HG02885 (cell line): ENCODE measurements around the gene IL16.
A peak's percentile ranks its signal among the peaks of the same experiment; 100 is the strongest.

Experiments
- ATAC-seq: cut with Tn5 transposase; IDR thresholded peaks from one replicate; pipeline ENCODE4 v1.9.1; 2021; ENCODE audit warnings: mild to moderate bottlenecking; ENCODE audit not compliant: unreplicated experiment, poor library complexity

Gene IL16

GRCh38 chr15:81303244-81304225, 106.9 kb downstream of the IL16 start:
- ATAC-seq = no peak

- ATAC-seq = no peak
These were observed 107.5 kb downstream of the IL16 start for GRCh38 chr15:81304226-81304625.

GRCh38 chr15:81308260-81308659, 111.6 kb downstream of the IL16 start:
- ATAC-seq = no peak

DNA sequence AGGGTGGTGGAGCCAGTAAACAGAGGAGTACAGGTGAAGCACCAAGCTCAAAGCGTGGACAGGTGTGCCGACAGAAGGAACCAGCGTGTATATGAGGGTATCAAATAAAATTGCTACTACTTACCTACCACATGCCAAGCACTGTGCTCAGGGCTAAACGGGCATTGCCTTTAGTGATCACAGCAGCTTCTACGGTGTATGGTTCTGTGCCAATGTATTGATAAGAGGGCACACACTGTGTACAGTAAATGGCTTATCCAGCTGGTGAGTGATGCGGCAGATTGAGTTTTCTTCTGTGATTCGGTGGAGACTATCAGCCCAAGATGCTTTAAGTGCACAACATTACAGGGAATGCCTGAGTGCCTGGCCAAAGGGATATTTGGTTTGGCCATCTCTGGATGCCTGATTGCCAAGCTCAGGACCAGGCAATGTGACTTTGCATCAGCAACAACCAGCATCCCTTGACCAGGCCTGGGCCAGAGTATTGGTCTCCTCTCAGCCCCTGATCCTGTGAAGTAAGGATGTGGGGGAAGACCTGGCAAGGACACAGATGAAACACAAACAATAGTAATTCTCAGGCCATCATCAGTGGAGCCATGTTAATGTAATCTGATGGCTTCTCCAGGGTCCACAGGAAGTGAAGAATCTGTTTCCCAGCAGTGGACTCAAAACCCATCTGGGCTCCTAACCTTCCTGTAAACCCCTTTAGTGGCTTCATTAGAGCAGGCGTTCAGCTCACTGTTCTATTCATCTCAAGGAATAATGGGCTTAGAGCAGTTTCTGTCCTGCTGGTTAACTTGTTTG, 113.2 kb downstream of the IL16 start:
- no peak for ATAC-seq

GRCh38 chr15:81310480-81310879, 113.8 kb downstream of the IL16 start:
- no peak for ATAC-seq

GRCh38 chr15:81311752-81312464, 115.2 kb downstream of the IL16 start:
- ATAC-seq = peak; percentile 44

DNA sequence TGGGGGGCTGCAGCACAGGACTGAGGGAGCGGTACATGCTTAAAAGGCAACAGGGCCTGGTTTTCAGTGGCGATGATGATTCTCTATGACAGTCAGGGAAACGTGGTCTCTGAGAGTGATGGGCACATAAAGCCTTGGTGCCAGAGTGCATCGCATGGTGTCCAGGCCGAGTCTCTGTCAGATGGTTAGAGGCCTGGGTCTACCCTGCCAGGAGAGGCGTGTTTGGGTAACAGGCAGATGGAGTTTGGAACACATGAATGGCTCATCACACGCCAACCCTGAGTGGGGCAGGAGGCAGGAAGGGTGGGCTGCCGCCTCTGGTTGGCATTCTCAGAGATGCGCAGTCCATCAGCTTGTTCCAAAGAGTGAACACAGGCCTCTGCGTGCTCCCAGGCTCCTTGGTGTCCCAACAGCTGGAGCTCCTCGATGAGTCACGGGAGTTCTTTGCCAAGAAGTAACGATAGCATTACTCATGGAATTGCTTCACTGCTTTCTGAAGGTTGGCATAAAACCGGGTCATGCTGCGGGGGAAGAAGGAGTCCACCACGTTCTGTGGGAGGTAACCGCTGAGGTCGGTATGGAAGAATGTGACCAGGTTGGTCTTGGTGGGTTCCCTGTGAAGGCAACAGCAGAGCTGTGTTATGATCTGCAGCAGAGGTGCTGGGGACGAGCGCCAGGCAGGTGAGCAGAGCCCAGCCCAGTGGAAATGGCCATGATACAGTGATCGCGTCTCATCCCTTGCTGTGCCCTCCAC, 116.3 kb downstream of the IL16 start:
- no peak for ATAC-seq

GRCh38 chr15:81313686-81314085, 117.0 kb downstream of the IL16 start:
- no peak for ATAC-seq

- ATAC-seq = no peak
These were observed 117.7 kb downstream of the IL16 start for GRCh38 chr15:81314378-81314777.

DNA sequence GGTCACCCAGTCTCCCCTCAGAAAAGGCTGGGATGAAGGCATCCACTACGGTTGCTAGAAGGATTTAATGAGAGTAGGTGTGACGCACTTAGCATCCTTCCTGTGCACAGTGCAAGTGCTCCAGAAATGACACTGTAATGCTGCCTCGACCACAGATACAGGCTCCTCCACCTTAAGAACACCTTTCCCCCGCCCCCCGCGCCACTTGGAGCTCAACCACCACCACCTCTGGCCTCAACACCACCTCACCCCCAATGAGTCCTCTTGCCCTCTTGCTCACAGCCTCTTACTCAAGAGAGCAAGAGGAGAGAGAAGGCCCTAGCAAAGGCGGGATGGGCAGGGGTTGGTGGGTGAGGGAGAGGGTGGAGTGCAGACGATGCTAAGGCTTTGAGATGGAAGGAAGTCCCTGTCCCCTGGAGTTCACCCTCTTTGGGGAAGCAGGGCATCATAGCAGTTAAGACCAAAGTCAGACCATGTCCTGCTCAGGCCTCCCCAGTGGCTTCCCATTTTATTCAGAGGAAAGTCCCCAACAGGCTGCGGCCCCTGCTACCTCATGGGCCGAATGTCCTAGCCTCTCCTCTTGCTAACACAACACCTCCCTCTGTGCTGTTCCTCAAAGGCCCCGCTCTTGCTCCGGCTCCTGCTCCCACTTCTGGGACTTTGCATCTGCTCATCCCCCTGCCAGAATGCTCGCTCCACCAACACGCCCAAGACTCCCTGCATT, 118.9 kb downstream of the IL16 start:
- no peak for ATAC-seq

- no peak for ATAC-seq
These were observed 119.6 kb downstream of the IL16 start for GRCh38 chr15:81316267-81316666.

DNA sequence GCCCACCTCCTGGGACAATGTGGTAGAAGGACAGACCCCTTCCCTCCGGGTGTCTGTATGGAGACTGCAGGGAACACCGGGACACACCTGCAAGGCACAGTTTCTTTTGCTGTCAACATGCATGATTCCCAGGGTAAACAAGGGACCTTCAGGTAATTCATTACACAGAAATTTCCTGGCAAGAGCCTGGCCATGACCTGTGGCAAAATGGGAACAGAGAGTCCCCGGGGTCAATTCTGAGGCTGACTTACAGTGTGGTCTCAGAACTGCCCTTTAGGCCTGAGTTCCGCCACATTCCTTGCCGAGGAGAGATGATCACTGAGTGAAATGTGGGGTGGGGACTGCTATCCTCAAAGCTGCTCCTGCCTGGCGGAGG, 121.0 kb downstream of the IL16 start:
- ATAC-seq = no peak

DNA sequence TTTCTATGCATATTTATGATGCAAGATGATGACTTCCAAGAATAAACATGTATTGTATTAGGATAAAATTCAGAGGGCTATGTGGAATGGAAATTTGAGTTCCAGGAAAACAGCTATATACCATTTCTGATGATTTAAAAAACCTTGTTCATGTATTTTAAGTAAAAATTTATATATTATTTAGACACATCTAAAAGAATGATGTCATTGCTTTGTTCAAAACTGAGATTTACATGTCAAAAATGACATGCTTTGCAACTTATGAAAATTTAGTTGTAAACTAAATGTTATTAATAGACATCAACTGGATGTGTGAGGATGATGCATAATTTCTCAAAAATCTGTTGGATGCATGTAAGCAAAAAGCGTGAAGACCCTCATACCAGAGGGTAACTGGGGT, 125.0 kb downstream of the IL16 start:
- no peak for ATAC-seq

GRCh38 chr15:81322676-81323253, 126.1 kb downstream of the IL16 start:
- no peak for ATAC-seq

DNA sequence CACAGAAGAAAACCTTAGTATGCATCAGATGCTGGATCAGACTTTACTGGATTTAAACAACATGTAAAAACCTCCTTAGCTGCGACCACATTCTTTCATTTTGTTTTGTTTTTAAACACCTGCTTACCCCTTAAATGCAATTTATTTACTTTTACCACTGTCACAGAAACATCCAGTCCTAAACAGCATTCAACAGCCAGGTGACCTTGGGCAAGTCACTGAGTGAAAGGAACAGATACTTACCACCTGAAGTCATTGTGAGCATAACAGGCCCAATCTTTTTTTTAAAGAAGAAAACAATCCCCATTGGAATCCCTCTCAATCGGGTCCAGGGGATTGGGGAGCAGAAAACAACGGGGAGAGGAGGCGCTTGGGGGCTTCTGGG, 126.9 kb downstream of the IL16 start:
- ATAC-seq = peak; percentile 17

DNA sequence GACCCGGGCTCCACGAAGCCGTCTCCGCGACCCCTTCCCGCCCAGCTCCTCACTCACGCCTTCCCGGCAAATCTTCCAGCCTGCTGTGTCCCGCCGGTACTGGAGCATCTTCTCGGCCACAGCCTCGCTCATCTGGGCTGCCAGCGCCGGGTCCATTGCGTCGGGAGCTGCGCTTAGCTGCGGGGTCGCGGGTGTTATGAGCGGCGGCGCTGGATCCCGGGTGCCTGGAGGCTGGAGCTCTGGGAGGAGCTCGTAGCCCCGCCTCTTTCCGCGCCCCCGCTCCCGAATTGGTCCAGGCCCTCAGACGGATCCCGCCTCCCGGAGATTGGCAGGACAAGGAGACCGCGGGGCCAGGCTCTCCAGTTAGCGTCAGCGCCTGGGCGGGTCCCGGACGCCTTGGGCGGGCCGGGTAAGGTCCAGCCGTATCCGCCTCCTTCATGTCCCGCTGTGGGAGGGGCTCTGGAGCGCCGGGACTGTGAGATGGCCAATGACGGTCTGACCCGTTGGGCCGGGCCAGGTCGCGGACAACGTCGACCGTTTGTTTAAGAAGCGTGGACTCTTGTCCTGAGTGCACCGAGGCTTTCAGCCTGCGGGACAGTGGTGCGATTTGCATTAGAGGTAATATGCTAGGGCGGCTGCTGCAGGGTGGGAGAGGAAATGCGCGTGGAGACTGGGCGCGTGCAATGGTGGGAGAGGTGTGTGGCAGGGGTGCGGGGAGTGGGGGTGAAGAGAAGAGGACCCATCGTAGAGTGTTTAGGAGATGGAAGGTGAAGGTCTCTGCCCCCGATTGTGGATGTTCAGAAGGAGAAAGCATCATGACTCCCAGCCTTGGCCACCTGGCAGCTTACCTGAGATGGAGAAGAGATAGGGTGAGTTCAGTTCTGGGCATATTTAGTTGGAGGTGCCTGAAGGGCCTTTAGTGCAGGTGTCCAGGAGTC, 127.5 kb downstream of the IL16 start, which contains the start of gene STARD5:
TSS of gene STARD5 (minus strand) at position 198 of the 938 bp plus-strand sequence. CDS start at position 156, 42 bp downstream.
- peak; percentile 99 for ATAC-seq

DNA sequence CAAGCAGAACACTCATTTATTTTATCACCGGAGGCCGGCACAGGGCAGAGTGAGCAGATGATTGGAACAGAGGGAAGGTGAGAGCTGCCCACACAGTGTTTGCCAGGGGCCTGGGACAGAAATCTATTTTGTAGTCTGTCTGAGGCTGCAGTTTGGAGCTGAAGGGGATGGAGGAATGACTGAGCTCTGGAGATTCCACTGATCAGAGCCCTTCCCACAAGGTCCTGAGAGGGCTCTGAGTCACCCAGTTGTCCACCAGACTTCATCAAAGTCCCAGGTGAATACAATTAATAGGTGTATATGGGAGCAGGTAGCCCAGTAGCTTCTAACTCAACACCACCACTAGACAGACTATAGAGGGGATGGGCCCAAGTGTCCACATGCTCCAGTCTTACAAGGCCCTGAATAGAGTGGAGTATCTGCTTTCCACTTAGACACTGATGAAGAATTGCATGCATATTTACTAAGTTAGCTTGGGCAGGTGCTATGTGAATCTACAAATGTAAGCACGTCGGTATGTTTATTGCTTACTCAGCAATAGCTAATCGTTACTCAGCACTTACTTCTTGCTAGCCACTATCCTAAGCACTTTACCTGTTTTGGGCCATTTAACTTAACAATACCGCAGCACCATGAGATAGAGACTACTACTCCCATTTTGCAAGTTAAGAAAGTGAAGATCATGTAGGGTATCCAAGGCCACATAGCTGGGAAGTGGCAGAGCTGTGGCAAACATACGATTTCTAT, 130.0 kb downstream of the IL16 start:
- ATAC-seq = no peak
